DMS153 treated with DMSO at 0.1 percent for 48 hours (cell line): ENCODE data around the gene MLLT10.
"Not testable (repeated sequence)": the region's sequence is repeated elsewhere in the genome, so short reads cannot be mapped to it uniquely, and the experiment has no call there.

Source experiments
- DNase-seq: peaks from one replicate; lab custom pipeline; 2025; ENCODE audit not compliant: unreplicated experiment; lab: John Stamatoyannopoulos, UW

Gene MLLT10

GRCh38 chr10:21574514-21574913 is 40.5 kb downstream of the MLLT10 start:
- DNase-seq = not testable (repeated sequence)

GRCh38 chr10:21579291-21579690 is 45.3 kb downstream of the MLLT10 start:
- DNase-seq = no peak

- DNase-seq = not testable (repeated sequence)
Measured at GRCh38 chr10:21581421-21581834, 47.4 kb downstream of the MLLT10 start.

GRCh38 chr10:21584834-21585530 is 51.0 kb downstream of the MLLT10 start:
- DNase-seq = no peak

GRCh38 chr10:21587391-21587790 is 53.4 kb downstream of the MLLT10 start:
- DNase-seq = no peak

- DNase-seq = not testable (repeated sequence)
Measured at GRCh38 chr10:21588159-21588558, 54.1 kb downstream of the MLLT10 start.

GRCh38 chr10:21593986-21594385 is 60.0 kb downstream of the MLLT10 start:
- DNase-seq = no peak

- DNase-seq = no peak
Measured at GRCh38 chr10:21599582-21599981, 65.5 kb downstream of the MLLT10 start.

GRCh38 chr10:21600804-21601433 is 66.9 kb downstream of the MLLT10 start:
- DNase-seq = no peak

- no peak for DNase-seq
Measured at GRCh38 chr10:21602313-21602712, 68.3 kb downstream of the MLLT10 start.

GRCh38 chr10:21603721-21604120 is 69.7 kb downstream of the MLLT10 start:
- DNase-seq = no peak

- DNase-seq = no peak
Measured at GRCh38 chr10:21604651-21605050, 70.6 kb downstream of the MLLT10 start.

GRCh38 chr10:21607907-21608306 is 73.9 kb downstream of the MLLT10 start:
- DNase-seq = no peak

GRCh38 chr10:21614000-21614399 is 80.0 kb downstream of the MLLT10 start:
- DNase-seq = no peak

- DNase-seq = no peak
Measured at GRCh38 chr10:21617267-21617666, 83.2 kb downstream of the MLLT10 start.

GRCh38 chr10:21623291-21623690 is 89.3 kb downstream of the MLLT10 start:
- DNase-seq = no peak

- DNase-seq = not testable (repeated sequence)
Measured at GRCh38 chr10:21624421-21624820, 90.4 kb downstream of the MLLT10 start.

- no peak for DNase-seq
Measured at GRCh38 chr10:21624951-21625350, 90.9 kb downstream of the MLLT10 start.

GRCh38 chr10:21625623-21626229 is 91.7 kb downstream of the MLLT10 start:
- no peak for DNase-seq

- no peak for DNase-seq
Measured at GRCh38 chr10:21626457-21627161, 92.6 kb downstream of the MLLT10 start.

GRCh38 chr10:21627331-21627730 is 93.3 kb downstream of the MLLT10 start:
- DNase-seq = no peak

GRCh38 chr10:21628023-21628422 is 94.0 kb downstream of the MLLT10 start:
- DNase-seq = no peak
